HG03558 (cell line): ENCODE data around the gene MAP2.
"Not testable (repeated sequence)": the region's sequence is repeated elsewhere in the genome, so short reads cannot be mapped to it uniquely, and the experiment has no call there.

Experiments used
- ATAC-seq: cut with Tn5 transposase; IDR thresholded peaks from one replicate; pipeline ENCODE4 v1.9.1; 2021; ENCODE audit warnings: moderate number of reproducible peaks; ENCODE audit not compliant: unreplicated experiment; ENCODE audit errors: extremely low read depth

The MAP2 gene

DNA sequence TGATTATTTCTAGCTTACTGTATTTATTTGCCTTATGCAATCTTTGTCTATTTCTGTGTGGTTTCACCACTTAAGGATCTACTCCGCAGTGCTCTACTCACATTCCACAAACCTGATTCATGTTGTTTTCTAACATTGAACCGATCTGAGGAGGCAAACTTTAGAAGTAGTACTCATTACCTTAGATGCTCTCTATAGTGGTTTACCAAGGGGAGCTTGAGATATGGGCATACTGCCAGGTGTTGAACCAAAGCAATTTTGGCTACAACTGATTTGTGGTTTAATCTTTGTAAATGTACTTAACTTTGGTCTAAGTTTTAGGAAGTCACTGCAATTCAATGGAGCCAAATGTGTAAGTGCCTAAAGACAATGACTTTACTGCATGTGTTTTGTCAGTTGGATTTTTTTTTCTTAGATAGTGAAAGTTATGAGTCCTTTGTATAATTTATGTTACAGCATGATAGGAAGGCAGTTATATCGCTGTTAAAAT, 50.1 kb downstream of the MAP2 start:
- no peak for ATAC-seq

DNA sequence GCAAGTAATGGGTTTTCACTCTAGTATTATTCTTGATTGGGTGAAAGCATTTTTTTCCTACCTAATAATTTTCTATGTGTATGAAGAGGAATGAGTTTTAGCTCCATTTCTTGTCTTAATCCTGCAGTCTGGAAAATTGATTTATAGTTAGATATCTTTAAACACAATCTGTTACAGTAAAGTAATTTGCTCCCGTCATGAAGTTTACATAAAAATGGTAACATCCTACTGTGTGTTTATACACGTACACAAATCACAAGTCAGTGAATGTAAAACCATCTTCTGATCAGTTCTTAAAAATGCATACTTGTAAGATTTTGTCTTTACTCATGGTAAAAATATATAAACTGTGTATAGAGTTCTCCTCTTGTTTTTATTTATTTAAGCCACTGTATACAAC, 51.1 kb downstream of the MAP2 start:
- ATAC-seq: no peak

DNA sequence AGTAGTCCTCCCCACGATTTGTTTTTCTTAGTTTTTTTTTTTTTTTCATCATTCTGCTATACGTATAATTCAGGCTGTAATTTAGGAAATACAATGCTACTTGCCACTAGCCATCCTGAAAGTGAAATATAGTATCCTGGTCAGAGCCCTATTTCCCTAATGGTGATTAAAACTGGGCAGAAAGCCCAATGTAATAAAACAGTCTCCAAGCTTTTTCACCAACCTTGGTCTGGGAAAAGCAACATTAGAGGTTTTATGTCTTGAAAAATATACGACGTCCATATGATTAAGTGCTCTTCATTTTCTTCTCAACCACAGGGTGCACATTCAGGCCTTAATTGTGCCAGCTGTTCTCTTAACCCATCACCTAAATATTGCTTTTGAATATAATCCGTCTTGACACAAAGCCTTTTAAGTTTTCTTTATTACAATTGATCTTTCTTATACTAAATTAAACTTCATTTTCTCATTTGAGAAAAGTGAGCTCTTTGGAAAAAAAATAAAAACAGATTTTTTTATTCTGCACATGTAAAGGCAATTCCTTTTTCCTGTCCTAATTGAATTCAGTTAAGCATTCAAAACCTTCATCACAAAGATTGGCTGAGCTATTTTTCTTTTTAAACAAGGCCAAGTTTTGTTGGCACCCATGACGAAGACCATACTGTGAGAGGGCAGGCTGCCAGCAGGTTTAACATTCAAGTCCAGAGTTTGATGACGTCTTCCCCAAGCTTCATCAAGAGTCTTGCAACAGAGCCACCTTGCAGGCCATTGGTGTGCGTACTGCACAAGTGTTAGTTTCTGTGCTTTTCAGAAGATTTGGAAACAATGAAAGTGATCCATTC, 52.7 kb downstream of the MAP2 start:
- ATAC-seq: no peak

DNA sequence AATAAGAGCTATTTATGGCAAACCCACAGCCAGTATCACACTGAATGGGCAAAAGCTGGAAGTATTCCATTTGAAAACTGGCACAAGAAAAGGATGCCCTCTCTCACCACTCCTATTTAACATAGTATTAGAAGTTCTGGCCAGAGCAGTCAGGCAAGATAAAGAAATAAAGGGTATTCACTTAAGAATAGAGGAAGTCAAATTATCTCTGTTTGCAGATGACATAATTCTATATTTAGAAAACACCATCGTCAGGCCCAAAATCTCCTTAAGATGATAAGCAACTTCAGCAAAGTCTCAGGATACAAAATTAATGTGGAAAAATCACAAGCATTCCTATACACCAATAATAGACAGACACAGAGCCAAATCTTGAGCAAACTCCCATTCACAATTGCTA, 68.4 kb downstream of the MAP2 start:
- ATAC-seq: not testable (repeated sequence)

DNA sequence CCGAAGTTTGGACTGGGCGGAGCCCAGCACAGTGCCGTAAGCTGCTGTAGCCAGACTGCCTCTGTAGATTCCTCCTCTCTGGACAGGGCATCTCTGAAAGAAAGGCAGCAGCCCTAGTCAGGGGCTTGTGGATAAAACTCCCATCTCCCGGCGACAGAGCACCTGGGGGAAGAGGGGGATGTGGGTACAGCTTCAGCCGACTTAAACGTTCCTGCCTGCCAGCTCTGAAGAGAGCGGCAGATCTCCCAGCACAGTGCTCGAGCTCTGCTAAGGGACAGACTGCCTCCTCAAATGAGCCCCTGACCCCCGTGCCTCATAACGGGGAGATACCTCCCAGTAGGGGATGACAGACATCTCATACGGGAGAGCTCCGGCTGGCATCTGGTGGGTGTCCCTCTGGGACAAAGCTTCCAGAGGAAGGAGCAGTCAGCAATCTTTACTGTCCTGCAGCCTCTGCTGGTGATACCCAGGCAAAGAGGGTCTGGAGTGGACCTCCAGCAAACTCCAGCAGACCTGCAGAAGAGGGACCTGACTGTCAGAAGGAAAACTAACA, 71.3 kb downstream of the MAP2 start:
- not testable (repeated sequence) for ATAC-seq

DNA sequence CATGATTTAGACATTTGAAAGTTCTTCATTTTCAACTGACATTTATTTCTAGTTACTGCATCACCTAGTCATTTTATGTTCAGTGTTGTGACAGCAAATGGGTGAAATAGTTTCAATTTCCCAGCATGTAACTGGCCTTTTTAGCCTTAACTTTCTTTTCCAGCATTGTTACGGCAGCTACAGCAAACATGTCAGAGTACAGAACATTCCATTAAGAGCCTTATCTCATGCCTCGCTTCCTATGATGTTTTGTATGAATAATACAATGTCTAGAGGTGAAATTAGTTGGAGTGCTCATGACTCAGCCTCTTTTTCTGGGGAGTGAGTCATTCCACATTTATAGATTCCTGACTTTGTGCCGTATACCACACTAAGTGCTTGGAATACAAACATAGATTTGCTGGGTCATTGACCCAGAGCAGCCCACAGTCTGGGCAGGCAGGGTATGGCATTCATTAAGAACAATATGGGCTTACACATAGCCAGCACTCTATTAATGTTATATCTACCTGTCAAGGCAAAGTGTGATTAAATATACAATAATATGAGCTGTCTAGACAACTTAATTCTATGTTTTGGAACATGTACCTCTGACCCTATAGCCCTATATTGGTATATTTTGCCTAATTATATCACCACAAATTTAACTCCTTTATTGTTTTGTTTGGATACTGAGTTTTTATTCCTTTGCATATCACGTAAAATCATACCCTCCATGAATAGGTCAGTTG, 72.2 kb downstream of the MAP2 start:
- ATAC-seq: no peak

DNA sequence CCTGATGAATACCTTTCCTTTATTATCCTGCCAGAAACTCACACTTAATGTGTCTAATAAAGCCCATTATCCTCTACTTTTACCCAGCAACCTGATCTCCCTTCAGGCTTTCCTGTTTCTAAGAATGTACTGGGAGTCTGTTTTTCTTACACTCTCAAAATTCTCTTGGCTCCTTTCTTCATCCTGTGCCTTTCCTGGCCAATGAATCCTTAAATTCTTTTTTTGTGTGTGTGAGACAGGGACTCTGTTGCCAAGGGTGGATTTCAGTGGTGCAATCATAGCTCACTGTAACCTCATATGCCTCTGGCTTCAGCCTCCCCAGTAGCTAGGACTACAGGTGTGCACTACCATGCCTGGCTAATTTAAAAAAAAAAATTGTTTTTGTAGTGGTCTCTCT, 72.7 kb downstream of the MAP2 start:
- ATAC-seq: no peak

DNA sequence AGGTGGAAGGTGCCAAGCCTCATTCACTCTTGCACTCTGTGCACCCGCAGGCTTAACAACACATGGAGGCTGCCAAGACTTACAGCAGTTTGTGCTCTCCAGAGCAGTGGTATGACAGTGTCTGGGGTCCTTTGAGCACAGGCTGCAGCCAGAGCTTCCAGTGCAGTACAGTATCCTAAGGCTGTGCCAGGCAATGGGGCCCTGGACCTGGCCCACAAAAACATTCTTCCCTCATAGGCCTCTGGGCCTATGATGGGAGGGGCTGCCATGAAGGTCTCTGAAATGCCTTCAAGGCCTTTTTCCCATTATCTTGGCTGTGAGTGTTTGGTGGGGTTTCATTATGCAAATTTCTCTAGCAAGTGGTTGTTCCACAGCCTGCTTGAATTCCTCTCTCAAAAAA, 74.8 kb downstream of the MAP2 start:
- ATAC-seq: no peak

DNA sequence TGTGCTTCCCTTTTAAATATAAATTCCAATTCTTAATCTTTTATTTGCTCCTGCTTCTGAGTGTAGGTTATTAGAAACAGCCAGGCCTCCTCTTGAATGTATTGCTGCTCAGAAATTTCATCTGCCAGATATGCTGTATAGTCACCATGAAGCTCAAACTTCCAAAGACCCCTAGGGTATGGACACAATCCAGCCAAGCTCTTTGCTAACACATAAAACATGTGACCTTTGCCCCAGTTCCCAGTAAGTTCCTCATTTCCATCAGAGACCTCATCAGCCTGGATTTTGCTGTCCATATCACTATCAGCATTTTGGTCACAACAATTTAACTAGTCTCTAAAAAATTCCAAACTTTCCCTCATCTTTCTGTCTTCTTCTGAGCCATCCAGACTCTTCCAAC, 75.2 kb downstream of the MAP2 start:
- ATAC-seq: no peak

DNA sequence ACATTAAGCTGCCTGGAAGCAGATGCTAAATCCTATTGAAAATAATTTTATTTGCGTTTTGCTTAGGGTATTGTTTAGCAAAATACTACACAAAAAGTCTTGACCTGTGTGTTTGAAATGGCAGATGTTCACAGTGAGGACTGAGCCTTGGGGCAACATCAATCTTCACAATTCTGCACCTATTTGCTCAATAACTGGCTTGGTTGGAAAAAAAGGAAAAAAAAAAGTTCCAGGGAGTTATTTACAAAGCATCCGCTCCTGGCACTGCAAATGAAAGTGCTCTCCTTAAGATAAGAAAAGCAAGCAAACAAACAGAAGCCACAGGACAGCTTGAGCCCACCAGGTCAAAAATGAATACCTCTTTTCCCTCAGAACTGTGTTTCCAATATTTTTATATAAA, 77.7 kb downstream of the MAP2 start:
- ATAC-seq: no peak

DNA sequence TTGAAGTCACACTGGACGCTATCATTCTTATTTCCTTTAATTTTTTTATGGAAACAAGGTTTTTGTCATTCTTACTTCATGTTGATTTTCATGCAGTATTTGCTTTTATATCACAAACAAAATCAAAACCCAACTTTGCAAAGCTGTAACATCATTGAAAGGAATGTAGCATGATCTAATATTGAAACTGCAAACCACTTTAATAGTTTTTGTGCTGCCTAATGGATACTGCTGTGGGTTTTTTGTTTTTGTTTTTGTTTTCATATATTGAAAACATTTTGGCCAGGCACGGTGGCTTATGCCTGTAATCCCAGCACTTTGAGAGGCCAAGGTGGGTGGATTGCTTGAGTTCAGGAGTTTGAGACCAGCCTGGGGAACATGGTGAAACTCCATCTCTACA, 81.6 kb downstream of the MAP2 start:
- ATAC-seq: no peak

DNA sequence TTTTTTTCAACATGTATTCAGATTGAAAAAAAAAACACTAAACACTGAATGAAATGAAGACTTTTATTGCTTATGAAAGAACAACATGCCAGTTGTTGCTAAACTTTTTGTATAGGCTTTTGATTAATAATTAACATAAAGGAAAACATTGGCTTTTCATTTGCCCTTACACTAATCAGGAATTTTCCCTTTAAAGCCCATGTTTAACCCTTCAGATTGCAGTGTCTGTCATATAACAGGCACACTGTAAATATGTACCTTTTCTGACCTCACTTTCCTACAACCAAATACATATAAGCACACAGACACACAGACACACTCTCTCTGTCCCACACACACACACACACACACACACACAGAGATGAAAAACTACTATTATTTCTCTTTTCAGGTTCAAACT, 84.4 kb downstream of the MAP2 start:
- ATAC-seq: no peak

DNA sequence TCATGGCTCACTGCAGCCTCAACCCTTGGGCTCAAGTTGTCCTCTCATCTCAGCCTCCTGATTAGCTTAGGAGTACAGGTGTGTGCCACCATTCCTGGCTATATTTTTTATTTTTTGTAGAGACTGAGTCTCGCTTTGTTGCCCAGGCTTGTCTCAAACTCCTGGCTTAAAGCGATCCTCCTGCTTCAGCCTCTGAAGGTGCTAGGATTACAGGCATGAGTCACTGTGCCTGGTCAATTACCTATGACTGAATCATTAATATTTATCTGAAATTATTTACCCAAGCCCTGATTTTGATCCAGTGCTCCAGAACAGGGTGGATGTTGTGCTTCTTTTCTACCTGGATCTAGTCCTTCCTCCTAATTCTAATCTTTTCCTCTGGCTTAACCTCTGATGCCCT, 87.8 kb downstream of the MAP2 start:
- ATAC-seq: no peak

DNA sequence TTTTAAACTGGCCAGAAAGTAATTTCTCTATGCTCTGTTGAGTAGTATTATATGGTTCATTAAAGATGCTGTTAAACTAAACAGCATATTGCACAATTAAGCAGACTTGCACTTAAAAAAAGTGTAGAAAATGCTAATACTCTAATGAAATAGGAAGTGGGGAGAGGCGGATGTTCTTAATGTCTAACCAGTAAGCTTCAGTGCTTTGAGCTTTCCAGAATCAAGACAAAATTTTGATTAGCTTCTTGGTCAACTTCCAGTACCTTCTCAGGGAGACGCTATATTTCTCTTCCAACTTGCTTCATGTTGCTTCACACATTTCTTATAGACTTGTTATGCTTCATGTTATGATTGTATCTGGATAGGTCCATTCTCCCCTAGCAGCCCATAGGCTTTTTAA, 89.1 kb downstream of the MAP2 start:
- no peak for ATAC-seq

DNA sequence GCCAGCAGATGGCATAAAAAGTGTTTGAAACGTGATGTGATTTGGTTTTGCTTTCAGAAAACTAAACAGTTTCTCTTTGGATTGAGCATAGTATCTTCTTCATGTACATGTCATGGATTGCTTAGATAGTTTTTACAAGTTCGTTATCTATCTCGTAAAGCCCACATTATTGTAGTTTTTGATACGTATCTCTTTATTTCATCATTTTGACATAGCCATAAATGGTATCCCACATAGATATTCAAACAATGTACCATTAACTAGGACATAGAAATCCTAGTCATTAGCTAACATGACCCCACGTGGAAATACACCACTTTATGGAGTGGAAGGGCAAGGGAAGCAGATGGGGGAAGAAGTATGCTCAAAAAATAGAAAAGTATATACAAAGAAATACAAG, 93.6 kb downstream of the MAP2 start:
- ATAC-seq: no peak

DNA sequence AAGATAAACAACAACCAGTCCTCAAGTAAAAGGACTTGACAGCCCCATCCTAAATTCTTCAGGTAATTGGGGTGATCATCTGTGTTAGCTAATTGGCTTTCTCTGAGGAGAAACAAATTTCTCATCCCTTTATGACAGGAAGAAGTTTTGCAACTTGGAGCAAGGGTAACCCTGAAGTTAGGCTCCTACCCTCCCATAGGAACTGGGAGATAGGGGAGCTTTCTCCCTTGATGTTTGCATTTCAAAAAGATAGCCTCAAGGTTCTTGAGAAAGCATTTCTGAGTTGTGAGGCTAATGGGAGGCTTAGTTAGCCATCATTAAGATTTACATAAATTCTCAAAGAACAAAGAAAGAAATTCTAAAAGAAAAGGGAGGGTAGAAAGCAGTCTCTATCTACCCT, 95.4 kb downstream of the MAP2 start:
- no peak for ATAC-seq

DNA sequence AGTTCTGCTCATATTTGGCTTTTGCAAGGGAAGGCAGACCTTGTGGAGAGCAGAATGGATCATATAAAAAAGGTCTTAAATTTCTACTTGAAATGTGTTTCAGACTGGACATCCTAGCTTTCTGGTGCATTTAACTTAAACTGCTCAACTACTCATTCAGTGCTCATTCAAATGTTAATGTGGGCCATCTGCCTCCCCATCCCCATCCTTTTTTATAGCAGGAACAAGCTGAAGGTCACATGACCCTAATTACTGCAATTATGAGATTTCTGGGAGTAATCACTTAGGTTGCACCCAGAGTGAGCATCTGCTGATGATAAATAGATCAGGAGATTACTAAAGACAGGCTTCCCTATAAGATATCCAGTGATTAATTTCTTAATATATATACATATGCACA, 96.1 kb downstream of the MAP2 start:
- ATAC-seq: no peak

DNA sequence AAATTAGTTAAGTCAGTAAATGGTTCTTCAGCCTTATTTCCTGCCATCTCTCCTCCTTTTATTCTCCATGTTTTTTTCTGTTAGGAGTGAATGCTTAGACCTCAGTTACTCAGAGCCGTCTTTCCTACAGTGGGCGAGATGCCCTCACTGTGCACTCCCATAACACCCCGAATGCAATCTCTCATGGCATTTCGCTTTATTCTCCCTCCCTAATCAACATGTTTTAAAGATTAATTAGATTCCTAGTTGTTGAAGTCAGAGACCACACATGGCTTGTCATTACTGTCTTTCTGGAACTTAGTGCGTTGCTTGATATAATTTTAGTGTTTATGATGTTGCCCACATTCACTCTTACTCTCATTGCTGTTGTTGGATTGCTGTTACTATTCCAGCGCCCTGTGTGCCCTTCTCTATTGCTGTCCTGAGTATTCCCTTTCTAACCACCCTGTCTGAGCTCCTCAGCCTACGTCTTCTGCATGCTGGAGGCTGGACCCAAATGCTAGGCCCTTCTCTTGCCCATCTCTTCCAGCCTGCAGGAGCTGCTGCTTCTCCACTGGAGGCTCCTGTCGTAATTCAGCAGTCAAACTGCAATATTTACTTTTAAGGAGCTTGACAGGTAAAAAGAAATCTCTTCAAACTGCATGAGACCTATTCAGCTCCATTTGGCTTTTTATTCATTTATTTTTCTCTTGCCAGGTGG, 99.3 kb downstream of the MAP2 start:
- no peak for ATAC-seq

DNA sequence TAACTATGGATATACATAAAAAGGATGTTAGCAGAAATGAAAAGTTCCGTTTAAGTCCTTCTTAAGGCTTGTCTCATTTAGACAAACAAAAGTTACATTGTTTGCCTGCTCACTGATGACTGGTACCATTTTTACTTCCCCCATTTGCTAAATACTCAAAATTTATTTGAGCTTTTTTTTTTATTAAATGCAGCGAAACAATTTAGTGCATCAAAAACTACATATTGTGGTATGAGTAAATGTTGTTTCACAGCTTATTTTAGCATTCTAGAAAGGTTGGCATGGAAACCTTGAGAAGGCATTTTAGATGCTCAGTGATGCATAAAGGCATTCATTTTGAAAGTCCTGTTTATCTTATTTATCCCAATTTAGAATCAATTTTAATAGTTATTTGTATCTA, 100.0 kb downstream of the MAP2 start:
- ATAC-seq: peak; percentile 40

DNA sequence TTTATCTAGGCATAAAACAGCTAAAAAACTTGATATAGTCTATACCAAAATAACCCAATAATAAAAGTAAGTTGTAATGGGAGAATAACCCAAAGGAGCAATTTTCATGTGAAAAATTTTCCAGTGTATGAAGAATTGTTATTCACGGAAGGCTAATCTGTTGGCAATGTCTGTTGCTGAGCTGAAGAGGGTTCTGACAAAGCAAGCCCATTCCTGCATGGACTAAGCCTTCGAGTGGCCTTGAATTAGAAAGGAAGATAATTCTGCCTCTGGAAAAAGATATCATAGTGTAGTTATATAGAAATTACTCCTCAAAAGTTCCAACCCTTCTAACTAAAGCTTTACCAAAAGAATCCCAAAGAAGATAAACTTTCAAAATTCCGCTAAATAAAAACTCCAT, 101.5 kb downstream of the MAP2 start:
- no peak for ATAC-seq

DNA sequence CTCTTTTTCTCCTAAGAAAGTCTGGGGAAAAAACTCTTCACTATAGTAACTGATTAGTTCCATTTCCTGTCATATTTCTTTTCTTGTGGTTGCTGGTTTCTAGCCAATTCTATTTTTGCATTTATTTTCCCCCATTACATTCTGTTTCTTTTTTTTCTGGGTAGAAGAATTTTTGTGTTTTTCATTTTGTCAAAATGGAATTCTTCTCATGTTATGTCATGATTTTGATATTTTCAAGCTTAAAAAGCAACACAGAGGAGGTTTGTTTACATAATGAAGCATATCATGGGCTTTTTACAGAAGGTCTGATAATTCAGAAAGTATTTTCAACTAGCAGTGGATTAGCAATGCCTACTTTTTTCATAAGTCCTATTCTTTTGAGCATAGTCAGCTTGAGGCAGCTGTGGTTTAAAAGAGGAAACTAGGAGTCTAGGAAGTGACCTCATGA, 102.0 kb downstream of the MAP2 start:
- ATAC-seq: peak; percentile 27
